ENCODE measurements around the gene MYO16.

DNA sequence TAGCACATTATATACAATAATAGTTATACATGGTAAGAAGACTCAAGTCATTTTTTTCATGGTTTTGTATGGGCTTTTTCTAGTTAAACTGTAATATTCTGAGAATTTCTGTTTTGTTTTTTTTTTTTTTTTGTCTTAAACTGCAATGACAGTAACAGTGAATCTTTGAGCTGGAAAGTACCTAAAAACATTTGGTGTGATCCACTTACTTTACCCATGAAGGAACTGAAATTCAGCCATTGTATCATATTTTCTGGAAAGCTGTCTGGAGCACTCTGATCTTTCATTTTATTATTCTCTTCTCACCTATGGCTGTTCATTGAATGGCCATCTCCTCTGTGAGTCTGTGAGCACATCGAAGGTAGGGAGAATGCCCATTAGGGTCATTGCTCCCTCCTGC, 37.8 kb downstream of the MYO16 start:
- TF ChIP-seq GATA3 (IDR thresholded peaks at IDR 0.05; ENCODE audit: low read depth, low read length) (no peak), GATA2 (IDR thresholded peaks at IDR 0.05; ENCODE audit: low read depth, low read length) (no peak)
